IMR-90 (cell line): ENCODE results near the gene PCSK1N. TPM values are rescaled to one million over a fixed set of nuclear protein-coding genes. Genes with fewer than 3 reads are reported as not detected.

Experiments
- ATAC-seq: fragments of 200-7000 bp; cut with Tn5 transposase; 2 replicates; pipeline ENCODE4 v1.9.1; 2020; ENCODE audit warnings: low read depth, mild to moderate bottlenecking, moderate library complexity
- BruUV-seq: library from RNA; stranded (reverse); fragments of 400-500 nt; replicated peaks from 2 replicates; lab custom pipeline; 2021; lab: Mats Ljungman, UMichigan
- CTCF ChIA-PET: fragments of 300-600 bp; formaldehyde crosslinking; extraction: SDS; loops from one replicate; lab custom pipeline; 2021; ENCODE audit warnings: antibody characterized with exemption; lab: Yijun Ruan, JAX
- POLR2A ChIA-PET: fragments of 300-600 bp; sonication (Branson Sonifier 250); formaldehyde crosslinking; loops from one replicate; lab custom pipeline; 2022; ENCODE audit warnings: antibody characterized with exemption; ENCODE audit not compliant: unreplicated experiment; lab: Charles Lee
- DNase-seq: peaks from one replicate; pipeline ENCODE4 v3.0.0; 2013
- H2AFZ ChIP-seq: replicated peaks from 2 replicates; pipeline ENCODE3; 2013; ENCODE audit warnings: low read length, mild to moderate bottlenecking; ENCODE audit not compliant: poor library complexity
- H2AK5ac ChIP-seq: 2 replicates; pipeline ENCODE4 v1.6.1; 2013; ENCODE audit warnings: low read depth, low read length, inconsistent platforms
- H2AK9ac ChIP-seq: replicated peaks from 2 replicates; pipeline ENCODE3; 2013; ENCODE audit warnings: mild to moderate bottlenecking, low read depth, low read length, moderate library complexity; ENCODE audit not compliant: poor library complexity
- H2BK120ac ChIP-seq: 2 replicates; pipeline ENCODE4 v1.6.1; 2013; ENCODE audit warnings: low read depth, low read length, inconsistent platforms
- H2BK15ac ChIP-seq: 3 replicates; pipeline ENCODE4 v1.6.1; 2013; ENCODE audit warnings: low read depth, low read length, inconsistent platforms
- H2BK20ac ChIP-seq: 2 replicates; pipeline ENCODE4 v1.6.1; 2013; ENCODE audit warnings: low read depth, mild to moderate bottlenecking, inconsistent platforms, low read length, moderate library complexity
- H2BK5ac ChIP-seq: 2 replicates; pipeline ENCODE4 v1.6.1; 2013; ENCODE audit warnings: mild to moderate bottlenecking, low read depth, low read length, inconsistent platforms; ENCODE audit not compliant: poor library complexity, severe bottlenecking
- H3K14ac ChIP-seq: replicated peaks from 2 replicates; pipeline ENCODE4 v1.6.1; 2013; ENCODE audit warnings: low read depth, low read length, inconsistent platforms
- H3K18ac ChIP-seq: 2 replicates; pipeline ENCODE4 v1.6.1; 2013; ENCODE audit warnings: low read depth, low read length, control low read depth
- H3K23ac ChIP-seq: 2 replicates; pipeline ENCODE4 v1.6.1; 2013; ENCODE audit warnings: low read depth, low read length, inconsistent platforms
- H3K27ac ChIP-seq: 2 replicates; pipeline ENCODE4 v1.5.1; 2013; ENCODE audit warnings: mild to moderate bottlenecking, control low read depth, low read length; ENCODE audit not compliant: insufficient read depth
- H3K27me3 ChIP-seq: 2 replicates; pipeline ENCODE4 v1.6.1; 2013; ENCODE audit warnings: low read length; ENCODE audit not compliant: control insufficient read depth, insufficient read depth
- H3K36me3 ChIP-seq: 2 replicates; pipeline ENCODE4 v1.6.1; 2013; ENCODE audit warnings: low read length, mixed read lengths; ENCODE audit not compliant: control insufficient read depth, insufficient read depth
- H3K4ac ChIP-seq: 2 replicates; pipeline ENCODE4 v1.6.1; 2013; ENCODE audit warnings: low read depth, low read length, inconsistent platforms
- H3K4me1 ChIP-seq: 2 replicates; pipeline ENCODE4 v1.6.1; 2013; ENCODE audit warnings: low read length, mixed read lengths; ENCODE audit not compliant: control insufficient read depth, insufficient read depth
- H3K4me2 ChIP-seq: 2 replicates; pipeline ENCODE4 v1.6.1; 2013; ENCODE audit warnings: low read depth, mild to moderate bottlenecking, control low read depth, low read length, moderate library complexity
- H3K4me3 ChIP-seq: 2 replicates; pipeline ENCODE4 v1.5.1; 2013; ENCODE audit warnings: low read depth, mild to moderate bottlenecking, control low read depth, low read length, moderate library complexity; ENCODE audit not compliant: insufficient read depth
- H3K56ac ChIP-seq: 2 replicates; pipeline ENCODE4 v1.6.1; 2013; ENCODE audit warnings: low read length, inconsistent platforms; ENCODE audit not compliant: insufficient read depth; ENCODE audit errors: extremely low read depth
- H3K79me1 ChIP-seq, 2 experiments: 2 replicates each; pipeline ENCODE4 v1.6.1; 2013; ENCODE audit warnings: low read length in 2 of 2, inconsistent platforms in 1 of 2, low read depth in 1 of 2
- H3K9ac ChIP-seq: 2 replicates; pipeline ENCODE4 v1.6.1; 2013; ENCODE audit warnings: low read depth, low read length, control low read depth
- H3K9me1 ChIP-seq: 2 replicates; pipeline ENCODE4 v1.6.1; 2013; ENCODE audit warnings: low read length, inconsistent platforms; ENCODE audit not compliant: insufficient read depth
- H3K9me3 ChIP-seq: 2 replicates; pipeline ENCODE4 v1.6.1; 2013; ENCODE audit warnings: low read length; ENCODE audit not compliant: control insufficient read depth, insufficient read depth
- H4K20me1 ChIP-seq: 2 replicates; pipeline ENCODE4 v1.6.1; 2013; ENCODE audit warnings: low read length, inconsistent platforms; ENCODE audit not compliant: insufficient read depth
- H4K5ac ChIP-seq: 2 replicates; pipeline ENCODE4 v1.6.1; 2013; ENCODE audit warnings: mild to moderate bottlenecking, low read depth, low read length, control low read depth
- H4K8ac ChIP-seq, 2 experiments: 2 replicates each; pipeline ENCODE4 v1.6.1; 2013; ENCODE audit warnings: low read depth in 2 of 2, low read length in 2 of 2, control low read depth in 1 of 2, inconsistent platforms in 1 of 2
- H4K91ac ChIP-seq: 2 replicates; pipeline ENCODE4 v1.6.1; 2013; ENCODE audit warnings: low read depth, low read length, inconsistent platforms; ENCODE audit not compliant: insufficient read depth
- BHLHE40 ChIP-seq: fragments of 150-350 bp; IDR thresholded peaks from 2 replicates; pipeline ENCODE4 v1.6.1; 2016; ENCODE audit warnings: mild to moderate bottlenecking, low read depth, low read length
- CEBPB ChIP-seq: IDR thresholded peaks from 2 replicates; pipeline ENCODE4 v1.6.1; 2012; ENCODE audit warnings: low read depth, low read length, improper control_type of control experiment
- CHD1 ChIP-seq: IDR thresholded peaks from 2 replicates; pipeline ENCODE4 v1.6.1; 2012; ENCODE audit warnings: low read depth, low read length, improper control_type of control experiment
- FOS ChIP-seq: fragments of 150-350 bp; IDR thresholded peaks from 2 replicates; pipeline ENCODE4 v1.6.1; 2016; ENCODE audit warnings: low read depth, low read length
- MAFK ChIP-seq: IDR thresholded peaks from 2 replicates; pipeline ENCODE4 v1.6.1; 2012; ENCODE audit warnings: low read depth, low read length, improper control_type of control experiment
- MAZ ChIP-seq: IDR thresholded peaks from 2 replicates; pipeline ENCODE4 v1.6.1; 2012; ENCODE audit warnings: low read depth, mild to moderate bottlenecking, low read length, improper control_type of control experiment, moderate library complexity, borderline replicate concordance
- MXI1 ChIP-seq: IDR thresholded peaks from 2 replicates; pipeline ENCODE4 v1.6.1; 2012; ENCODE audit warnings: low read depth, mild to moderate bottlenecking, low read length, moderate library complexity, borderline replicate concordance
- NFE2L2 ChIP-seq: fragments of 150-350 bp; IDR thresholded peaks from 2 replicates; pipeline ENCODE4 v1.6.1; 2016; ENCODE audit warnings: low read depth, mild to moderate bottlenecking, low read length
- POLR2A ChIP-seq: IDR thresholded peaks from 2 replicates; pipeline ENCODE4 v1.6.1; 2012; ENCODE audit warnings: mild to moderate bottlenecking, low read depth, low read length
- RAD21 ChIP-seq: IDR thresholded peaks from 2 replicates; pipeline ENCODE4 v1.6.1; 2012; ENCODE audit warnings: low read length, improper control_type of control experiment
- RCOR1 ChIP-seq: IDR thresholded peaks from 2 replicates; pipeline ENCODE4 v1.6.1; 2012; ENCODE audit warnings: mild to moderate bottlenecking, low read length, improper control_type of control experiment; ENCODE audit not compliant: insufficient replicate concordance
- RFX5 ChIP-seq: IDR thresholded peaks from 2 replicates; pipeline ENCODE4 v1.8.0; 2012; ENCODE audit warnings: low read depth, mild to moderate bottlenecking, low read length, moderate library complexity
- SMC3 ChIP-seq: fragments of 150-350 bp; IDR thresholded peaks from 2 replicates; pipeline ENCODE4 v1.6.1; 2016; ENCODE audit warnings: low read depth, mild to moderate bottlenecking, antibody characterized with exemption, low read length, moderate library complexity
- USF2 ChIP-seq: fragments of 150-350 bp; IDR thresholded peaks from 2 replicates; pipeline ENCODE4 v1.6.1; 2017; ENCODE audit warnings: mild to moderate bottlenecking, antibody characterized with exemption, low read length, low read depth
- WGBS, 2 experiments: methylation state at CpG; one replicate each; pipeline versions ENCODE4 v1.1.5 to v1.1.7; 2013; ENCODE audit warnings: missing lambda C conversion rate in 2 of 2; ENCODE audit not compliant: insufficient read length in 1 of 2; ENCODE audit errors: extremely low coverage in 2 of 2; 5-methylcytosine and 5-hydroxymethylcytosine counted together
- dilution Hi-C: fragments of 300-500 bp; cut with HindIII; formaldehyde crosslinking; loops from one replicate; pipeline ENCODE4 v1.14.3; 2018; ENCODE audit warnings: low sequenced_read_pairs; ENCODE audit not compliant: unreplicated experiment
- in situ Hi-C: fragments of 300-500 bp; cut with MboI; formaldehyde crosslinking; loops from 3 replicates; pipeline ENCODE4 v1.14.3; 2019; ENCODE audit warnings: low sequenced_read_pairs, inconsistent platforms, mixed read lengths
- intact Hi-C: fragments of 100-400 bp; cut with micrococcal nuclease; formaldehyde crosslinking; loops from 2 replicates; pipeline ENCODE4 v1.10.0; 2022
- polyA plus RNA-seq, 3 experiments: library from polyadenylated mRNA; depleted of rRNA; stranded (reverse); fragments of >200 nt; gene quantifications; 2 replicates each; pipeline ENCODE4 v1.2.3, GENCODE V29; 2012; ENCODE audit warnings: low replicate concordance in 1 of 3
- total RNA-seq: library from RNA; depleted of rRNA; stranded (reverse); fragments of >200 nt; gene quantifications from 2 replicates; pipeline ENCODE4 v1.2.3, GENCODE V29; 2012
- TF ChIP-seq, protein P1 (sequence below): conservative IDR thresholded peaks from 2 replicates; pipeline ENCODE4 v1.5.1; 2012; ENCODE audit warnings: mild to moderate bottlenecking, low read depth, low read length, improper control_type of control experiment
- TF ChIP-seq, protein P2 (sequence below): fragments of 150-350 bp; IDR thresholded peaks from 2 replicates; pipeline ENCODE4 v1.6.1; 2016; ENCODE audit warnings: low read depth, mild to moderate bottlenecking, low read length, moderate library complexity, borderline replicate concordance

Gene PCSK1N
- total and polyA plus RNA-seq, 2 of the 4 experiments (the other 2 are of a cell fraction) = 0.12 TPM; not detected in 1

DNA sequence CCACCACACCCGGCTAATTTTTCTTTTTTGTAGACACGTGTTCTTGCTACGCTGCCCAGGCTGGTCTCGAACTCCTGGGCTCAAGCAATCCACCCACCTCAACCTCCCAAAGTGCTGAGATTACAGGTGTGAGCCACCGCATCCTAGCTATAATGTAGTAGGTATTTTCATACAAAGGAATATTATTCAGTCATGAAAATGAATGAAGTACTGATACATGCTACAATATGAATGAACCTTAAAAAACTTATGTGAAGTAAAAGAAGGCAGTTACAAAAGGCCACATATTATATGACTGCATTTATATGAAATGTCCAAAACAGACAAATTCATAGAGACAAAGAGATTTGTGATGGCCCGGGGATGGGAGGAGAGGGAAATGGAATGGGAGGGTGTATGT lies 53.7 kb downstream of the PCSK1N start:
- Histone ChIP-seq H2BK5ac (no peak overlapping the region), H3K9me3 (no peaks in the 10 kb centered on the region), H3K14ac (no peak overlapping the region), H4K91ac (no peak overlapping the region), H3K79me1 (no peaks in the 10 kb centered on the region), H4K5ac (no peak overlapping the region), H3K4me2 (no peak overlapping the region), H3K4ac (no peak overlapping the region), H3K4me3 (no peak overlapping the region), H3K23ac (no peak overlapping the region), H3K9me1 (no peaks in the 10 kb centered on the region), H3K36me3 (no peaks in the 10 kb centered on the region), H2BK120ac (no peak overlapping the region), H3K27ac (no peak overlapping the region), H2BK15ac (no peak overlapping the region), H4K20me1 (no peaks in the 10 kb centered on the region; the same call in 1 of the 2 replicates), H2BK20ac (no peak overlapping the region), H3K9ac (no peak overlapping the region), H2AK9ac (no peak overlapping the region), H2AFZ (no peak overlapping the region), H3K4me1 (no peaks in the 10 kb centered on the region), H3K18ac (no peak overlapping the region), H3K27me3 (peaks cover 17% of the 10 kb centered on the region), H4K8ac (no peak overlapping the region), H2AK5ac (no peak overlapping the region), H3K56ac (no peak overlapping the region)
- no TSS peak for BruUV-seq
- TF ChIP-seq RFX5 (no peak), MAZ (no peak), BHLHE40 (no peak), SMC3 (no peak), FOS (no peak), RAD21 (no peak), CEBPB (no peak), MXI1 (no peak), NFE2L2 (no peak), USF2 (no peak), CHD1 (no peak), MAFK (no peak), POLR2A (no peak), RCOR1 (no peak)
- TF ChIP-seq, protein P1, sequence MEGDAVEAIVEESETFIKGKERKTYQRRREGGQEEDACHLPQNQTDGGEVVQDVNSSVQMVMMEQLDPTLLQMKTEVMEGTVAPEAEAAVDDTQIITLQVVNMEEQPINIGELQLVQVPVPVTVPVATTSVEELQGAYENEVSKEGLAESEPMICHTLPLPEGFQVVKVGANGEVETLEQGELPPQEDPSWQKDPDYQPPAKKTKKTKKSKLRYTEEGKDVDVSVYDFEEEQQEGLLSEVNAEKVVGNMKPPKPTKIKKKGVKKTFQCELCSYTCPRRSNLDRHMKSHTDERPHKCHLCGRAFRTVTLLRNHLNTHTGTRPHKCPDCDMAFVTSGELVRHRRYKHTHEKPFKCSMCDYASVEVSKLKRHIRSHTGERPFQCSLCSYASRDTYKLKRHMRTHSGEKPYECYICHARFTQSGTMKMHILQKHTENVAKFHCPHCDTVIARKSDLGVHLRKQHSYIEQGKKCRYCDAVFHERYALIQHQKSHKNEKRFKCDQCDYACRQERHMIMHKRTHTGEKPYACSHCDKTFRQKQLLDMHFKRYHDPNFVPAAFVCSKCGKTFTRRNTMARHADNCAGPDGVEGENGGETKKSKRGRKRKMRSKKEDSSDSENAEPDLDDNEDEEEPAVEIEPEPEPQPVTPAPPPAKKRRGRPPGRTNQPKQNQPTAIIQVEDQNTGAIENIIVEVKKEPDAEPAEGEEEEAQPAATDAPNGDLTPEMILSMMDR = no peak
- TF ChIP-seq, protein P2, sequence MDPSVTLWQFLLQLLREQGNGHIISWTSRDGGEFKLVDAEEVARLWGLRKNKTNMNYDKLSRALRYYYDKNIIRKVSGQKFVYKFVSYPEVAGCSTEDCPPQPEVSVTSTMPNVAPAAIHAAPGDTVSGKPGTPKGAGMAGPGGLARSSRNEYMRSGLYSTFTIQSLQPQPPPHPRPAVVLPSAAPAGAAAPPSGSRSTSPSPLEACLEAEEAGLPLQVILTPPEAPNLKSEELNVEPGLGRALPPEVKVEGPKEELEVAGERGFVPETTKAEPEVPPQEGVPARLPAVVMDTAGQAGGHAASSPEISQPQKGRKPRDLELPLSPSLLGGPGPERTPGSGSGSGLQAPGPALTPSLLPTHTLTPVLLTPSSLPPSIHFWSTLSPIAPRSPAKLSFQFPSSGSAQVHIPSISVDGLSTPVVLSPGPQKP = no peak
- WGBS, 2 experiments = no CpG with 5 or more reads among the region's 6 CpGs
- no peak for DNase-seq
- intact Hi-C loops = no loop called here
- in situ Hi-C loops = no loop called here
- dilution Hi-C loops = no loop called here
- CTCF ChIA-PET = no interaction called here
- POLR2A ChIA-PET = no interaction called here
- ATAC-seq = no peak
